Stimulated activated CD8-positive, alpha-beta memory T cell treated with anti-CD3 and anti-CD28 coated beads, Interleukin-12 subunit alpha, Interleukin-12 subunit beta, amount 100 ng/mL, for 4 hours (primary cell): ENCODE results near the gene RAB2B.

Experiments
- DNase-seq: peaks from one replicate; pipeline ENCODE4 v3.0.0-alpha.2; 2020; ENCODE audit warnings: low read depth

RAB2B gene

GRCh38 chr14:21476925-21477681, at the start of gene RAB2B, which contains the start of gene TOX4:
RAB2B (minus strand) TSS chr14:21476959; CDS start chr14:21476872, 87 bp downstream.
TOX4 (plus strand) TSS chr14:21477195; CDS start chr14:21477279, 84 bp downstream.
- DNase-seq: peak; percentile 85

GRCh38 chr14:21525962-21526671, 49.4 kb upstream of the RAB2B start, which contains the start of gene SALL2:
SALL2 (minus strand) TSS chr14:21526346; CDS start chr14:21526127, 219 bp downstream.
- peak; percentile 41 for DNase-seq

GRCh38 chr14:21525571-21525961, 48.8 kb upstream of the RAB2B start:
- no peak for DNase-seq

- DNase-seq: no peak
Observed at GRCh38 chr14:21524575-21525490, 48.1 kb upstream of the RAB2B start.

GRCh38 chr14:21523203-21523602, 46.4 kb upstream of the RAB2B start:
- DNase-seq: no peak

GRCh38 chr14:21521501-21521900, 44.7 kb upstream of the RAB2B start:
- no peak for DNase-seq

- DNase-seq: no peak
Observed at GRCh38 chr14:21520767-21521166, 44.0 kb upstream of the RAB2B start.

GRCh38 chr14:21518725-21519124, 42.0 kb upstream of the RAB2B start:
- no peak for DNase-seq

- DNase-seq: no peak
Observed at GRCh38 chr14:21514341-21514740, 37.6 kb upstream of the RAB2B start.

- DNase-seq: peak; percentile 85
Observed at GRCh38 chr14:21510735-21511657, 34.2 kb upstream of the RAB2B start, which contains the start of gene METTL3. METTL3 (minus strand) TSS chr14:21511340; CDS start chr14:21511223, 117 bp downstream.

- DNase-seq: no peak
Observed at GRCh38 chr14:21509432-21510143, 32.8 kb upstream of the RAB2B start.

GRCh38 chr14:21506557-21506956, 29.8 kb upstream of the RAB2B start:
- DNase-seq: no peak

GRCh38 chr14:21505012-21505553, 28.3 kb upstream of the RAB2B start:
- no peak for DNase-seq

- DNase-seq: no peak
Observed at GRCh38 chr14:21503376-21503775, 26.6 kb upstream of the RAB2B start.

- DNase-seq: no peak
Observed at GRCh38 chr14:21501568-21501967, 24.8 kb upstream of the RAB2B start.

- no peak for DNase-seq
Observed at GRCh38 chr14:21498540-21499526, 22.1 kb upstream of the RAB2B start.

- no peak for DNase-seq
Observed at GRCh38 chr14:21496453-21496852, 19.7 kb upstream of the RAB2B start.

- DNase-seq: no peak
Observed at GRCh38 chr14:21494902-21495762, 18.4 kb upstream of the RAB2B start.
